ENCODE measurements around the gene NCBP1. TPM values are rescaled to one million over a fixed set of nuclear protein-coding genes. Genes with fewer than 3 reads are reported as not detected.

The NCBP1 gene
- total and polyA plus RNA-seq, 9 of the 15 experiments (the other 6 are each of a cell fraction or from before 2014, with no cell fraction given), result 29.4 to 69.7 (median 57.5) TPM

- TF ChIP-seq ID3 (CRISPR knock-in tag; IDR thresholded peaks at IDR 0.05) (no peak), ID3 (tag; IDR thresholded peaks at IDR 0.05) (peak; percentile 96), FOXK1 (CRISPR knock-in tag; IDR thresholded peaks at IDR 0.05; ENCODE audit: borderline replicate concordance) (0 out of 2 replicates have a peak, but pooled peaks have one; percentile 24), ZSCAN32 (CRISPR knock-in tag; IDR thresholded peaks at IDR 0.05) (no peak), SMC3 (conservative IDR thresholded peaks at IDR 0.05; ENCODE audit: insufficient read depth, low read depth, low read length) (peak; percentile 73), CREBBP (IDR thresholded peaks at IDR 0.05; ENCODE audit: low read depth, low read length) (no peak), RCOR1 (IDR thresholded peaks at IDR 0.05; ENCODE audit: borderline replicate concordance in 1 of 2, low read depth in 2 of 2, low read length in 2 of 2) (0 out of 4 replicates have a peak, but pooled peaks of 1 of the 2 experiments have one; percentile 20), ZNF263 (CRISPR knock-in tag; IDR thresholded peaks at IDR 0.05; ENCODE audit: borderline replicate concordance) (0 out of 2 replicates have a peak, but pooled peaks have one; percentile 16), MAX (CRISPR knock-in tag; IDR thresholded peaks at IDR 0.05) (0 out of 2 replicates have a peak, but pooled peaks have one; percentile 30), POLR2B (IDR thresholded peaks at IDR 0.05; ENCODE audit: low read depth, partially characterized antibody) (peak; percentile 19), FOXJ2 (tag; IDR thresholded peaks at IDR 0.05) (no peak), MEIS2 (IDR thresholded peaks at IDR 0.05; ENCODE audit: partially characterized antibody) (peak; percentile 46), MTA3 (IDR thresholded peaks at IDR 0.05; ENCODE audit: borderline replicate concordance) (0 out of 2 replicates have a peak, but pooled peaks have one; percentile 42), CHD2 (IDR thresholded peaks at IDR 0.05; ENCODE audit: low read depth, low read length) (0 out of 2 replicates have a peak, but pooled peaks have one; percentile 21), RB1 (IDR thresholded peaks at IDR 0.05; ENCODE audit: low read depth) (peak; percentile 38; the same call in 1 of the 2 replicates), KDM4B (IDR thresholded peaks at IDR 0.05; ENCODE audit: borderline replicate concordance in 2 of 2, low read depth in 1 of 2) (no peak), VEZF1 (CRISPR knock-in tag; IDR thresholded peaks at IDR 0.05) (peak; percentile 36; the same call in 1 of the 2 replicates), RAD21 (CRISPR knock-in tag; conservative IDR thresholded peaks at IDR 0.05 in 1 of 2, IDR thresholded peaks at IDR 0.05 in 1 of 2) (peak; percentile 70 to 83)
Observed at GRCh38 chr9:97598461-97599288, 34.9 kb upstream of the NCBP1 start (continued).
